ENCODE results near the gene SYT5. TPM values are rescaled to one million over a fixed set of nuclear protein-coding genes. Genes with fewer than 3 reads are reported as not detected.

The SYT5 gene
- total and polyA plus RNA-seq, 2 experiments from 2014 or later: 0.28 TPM; not detected in 1

DNA sequence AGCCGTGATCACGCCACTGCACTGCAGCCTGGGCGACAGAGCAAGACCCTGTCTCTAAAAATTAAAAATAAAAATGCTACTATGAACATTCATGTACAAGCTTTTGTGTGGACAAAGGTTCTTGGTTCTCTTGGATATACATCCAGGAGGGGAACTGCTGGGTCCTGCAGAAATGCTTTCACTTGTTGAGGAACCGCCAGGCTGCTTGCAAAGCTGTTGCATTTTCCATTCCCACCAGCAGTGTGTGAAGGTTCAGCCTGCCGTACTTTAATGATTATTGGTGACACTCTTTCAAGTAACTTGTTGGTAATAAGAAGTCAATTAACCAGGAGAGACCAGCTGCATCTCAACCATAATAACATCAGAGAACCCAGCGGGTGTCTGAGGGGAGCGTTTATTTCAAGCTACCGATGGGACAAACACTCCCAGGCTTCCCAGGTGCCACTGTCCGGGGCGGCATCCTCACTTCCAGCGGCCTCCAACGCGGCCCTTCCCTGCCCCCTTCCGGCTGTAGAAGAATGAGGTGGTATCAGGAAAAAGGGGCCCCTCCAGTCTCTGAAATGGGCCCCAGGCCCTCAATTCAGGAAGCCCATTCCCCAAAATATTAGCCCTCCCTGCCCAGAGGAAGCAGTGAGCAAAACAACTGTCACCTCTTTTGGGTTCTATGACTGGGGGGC lies 47.5 kb downstream of the SYT5 start:
- peak; percentile 38 for DNase-seq
- no peaks in the 10 kb centered on the region for H3K4me1 ChIP-seq (ENCODE audit: insufficient read depth)
- in situ Hi-C loops (cut with MboI): loop anchor here (25.0 kb wide), 1 partner anchor 505 kb away; the partner anchor contains the start of genes CCDC106, ZNF580 and ZNF581
- H2AFZ ChIP-seq: no peak overlapping the region
- no peak overlapping the region for H3K4me2 ChIP-seq (ENCODE audit: unreplicated experiment)
- H3K27ac ChIP-seq: no peak overlapping the region
- H3K9ac ChIP-seq: no peak overlapping the region
- H3K9me3 ChIP-seq (ENCODE audit: low read depth): no peaks in the 10 kb centered on the region
- no peaks in the 10 kb centered on the region for H4K20me1 ChIP-seq (ENCODE audit: insufficient read depth)
- no peaks in the 10 kb centered on the region for H3K79me2 ChIP-seq (ENCODE audit: insufficient read depth)
- TF ChIP-seq EZH2phosphoT487 (IDR thresholded peaks at IDR 0.05; ENCODE audit: insufficient read depth, low read depth) (no peak), EZH2 (IDR thresholded peaks at IDR 0.05; ENCODE audit: insufficient read depth, poor library complexity, severe bottlenecking) (no peak)
- no peaks in the 10 kb centered on the region for H3K36me3 ChIP-seq (ENCODE audit: low read depth)
- H3F3A ChIP-seq (ENCODE audit: insufficient read depth): no peaks in the 10 kb centered on the region
- 47 to 50% methylated on average over 14 of the region's 14 CpGs for WGBS, 2 experiments (ENCODE audit: low coverage in 1 of 2, low lambda C conversion rate in 2 of 2, missing lambda C conversion rate in 2 of 2)
- no peaks in the 10 kb centered on the region for H3K9me2 ChIP-seq (ENCODE audit: insufficient read depth)
- peaks cover 4% of the 10 kb centered on the region; the same call in 1 of the 2 replicates for H3K27me3 ChIP-seq (replicated peaks; ENCODE audit: insufficient read depth)
- no peak overlapping the region for H3K4me3 ChIP-seq

- in situ Hi-C loops (cut with MboI): loop anchor here (25.0 kb wide), 1 partner anchor 506 kb away; the partner anchor contains the start of genes CCDC106, ZNF580 and ZNF581
- WGBS, 2 experiments (ENCODE audit: low coverage in 1 of 2, low lambda C conversion rate in 2 of 2, missing lambda C conversion rate in 2 of 2): 33 to 37% methylated on average over 16 of the region's 16 CpGs
Observed at GRCh38 chr19:55131421-55131820, 48.7 kb downstream of the SYT5 start.

More at GRCh38 chr19:55131421-55131820, 48.7 kb downstream of the SYT5 start:
- TF ChIP-seq EZH2phosphoT487 (IDR thresholded peaks at IDR 0.05; ENCODE audit: insufficient read depth, low read depth) (no peak), EZH2 (IDR thresholded peaks at IDR 0.05; ENCODE audit: insufficient read depth, poor library complexity, severe bottlenecking) (no peak)
- Histone ChIP-seq H3K9me3 (ENCODE audit: low read depth) (no peaks in the 10 kb centered on the region), H3K9me2 (ENCODE audit: insufficient read depth) (no peaks in the 10 kb centered on the region), H3K4me3 (no peak overlapping the region), H2AFZ (no peak overlapping the region), H3K79me2 (ENCODE audit: insufficient read depth) (no peaks in the 10 kb centered on the region), H3K4me2 (ENCODE audit: unreplicated experiment) (no peak overlapping the region), H3K27ac (no peak overlapping the region), H3K9ac (no peak overlapping the region), H3F3A (ENCODE audit: insufficient read depth) (no peaks in the 10 kb centered on the region), H3K27me3 (replicated peaks; ENCODE audit: insufficient read depth) (peaks cover 4% of the 10 kb centered on the region; the same call in 1 of the 2 replicates), H4K20me1 (ENCODE audit: insufficient read depth) (no peaks in the 10 kb centered on the region), H3K36me3 (ENCODE audit: low read depth) (no peaks in the 10 kb centered on the region), H3K4me1 (ENCODE audit: insufficient read depth) (no peaks in the 10 kb centered on the region)
- peak; percentile 37 for DNase-seq

Small RNA genes lying within 50 kb of the gene (microRNA-seq; reads per million reads assigned to microRNA genes)
- not detected for gene MIR7975 (ENCODE audit: borderline number of aligned reads)

Small RNA genes lying within 50 kb of the gene (small RNA-seq; reads per million reads assigned to genes)
- 1.9 reads per million, percentile 65 among the genes with 10 or more reads in this experiment for gene MIR7975 (ENCODE audit: low read depth, low replicate concordance)
- not detected for gene RF01210 (ENCODE audit: low read depth, low replicate concordance)

Other genes with a start within 250 kb of the SYT5 start
- gene NLRP7, start 232.8 kb downstream of the SYT5 start, total RNA-seq (2014; rRNA removed; shearing (Covaris generic)): not detected in 2 replicates
- not detected in 2 replicates for gene NLRP7, start 232.8 kb downstream of the SYT5 start, polyA plus RNA-seq (2016; fragmentation: Nextera tagmentation; extraction: Ambion mirVana)
- gene NLRP2, start 213.9 kb downstream of the SYT5 start, total RNA-seq (2014; rRNA removed; shearing (Covaris generic)): not detected in 2 replicates
- not detected in 2 replicates for gene NLRP2, start 213.9 kb downstream of the SYT5 start, polyA plus RNA-seq (2016; fragmentation: Nextera tagmentation; extraction: Ambion mirVana)
- not detected in 2 replicates for gene GP6, start 142.0 kb downstream of the SYT5 start, total RNA-seq (2014; rRNA removed; shearing (Covaris generic))
- not detected in 2 replicates for gene GP6, start 142.0 kb downstream of the SYT5 start, polyA plus RNA-seq (2016; fragmentation: Nextera tagmentation; extraction: Ambion mirVana)
- gene RDH13, start 117.1 kb downstream of the SYT5 start, total RNA-seq (2014; rRNA removed; shearing (Covaris generic)): 6.4 and 11.8 TPM in 2 replicates
- gene RDH13, start 117.1 kb downstream of the SYT5 start, polyA plus RNA-seq (2016; fragmentation: Nextera tagmentation; extraction: Ambion mirVana): 7.8 and 9.6 TPM in 2 replicates
- 0.76 and 1.3 TPM in 2 replicates for gene EPS8L1, start 104.4 kb downstream of the SYT5 start, total RNA-seq (2014; rRNA removed; shearing (Covaris generic))
- 0.56 and 1.1 TPM in 2 replicates for gene EPS8L1, start 104.4 kb downstream of the SYT5 start, polyA plus RNA-seq (2016; fragmentation: Nextera tagmentation; extraction: Ambion mirVana)
- gene PPP1R12C, start 62.7 kb downstream of the SYT5 start, total RNA-seq (2014; rRNA removed; shearing (Covaris generic)): 66.9 and 82.5 TPM in 2 replicates
- gene PPP1R12C, start 62.7 kb downstream of the SYT5 start, polyA plus RNA-seq (2016; fragmentation: Nextera tagmentation; extraction: Ambion mirVana): 16.4 and 17.3 TPM in 2 replicates
- 0.76 TPM in 1 of 2 replicates, not detected in the other for gene TNNT1, start 31.1 kb downstream of the SYT5 start, total RNA-seq (2014; rRNA removed; shearing (Covaris generic))
- 1.3 and 1.8 TPM in 2 replicates for gene TNNT1, start 31.1 kb downstream of the SYT5 start, polyA plus RNA-seq (2016; fragmentation: Nextera tagmentation; extraction: Ambion mirVana)
- gene TNNI3, start 22.6 kb downstream of the SYT5 start, total RNA-seq (2014; rRNA removed; shearing (Covaris generic)): not detected in 2 replicates
- gene TNNI3, start 22.6 kb downstream of the SYT5 start, polyA plus RNA-seq (2016; fragmentation: Nextera tagmentation; extraction: Ambion mirVana): 0.35 TPM in 1 of 2 replicates, not detected in the other
- 0.22 and 0.25 TPM in 2 replicates for gene DNAAF3, start 13.7 kb downstream of the SYT5 start, total RNA-seq (2014; rRNA removed; shearing (Covaris generic))
- 0.39 and 0.47 TPM in 2 replicates for gene DNAAF3, start 13.7 kb downstream of the SYT5 start, polyA plus RNA-seq (2016; fragmentation: Nextera tagmentation; extraction: Ambion mirVana)
- gene PTPRH, start 29.2 kb upstream of the SYT5 start, total RNA-seq (2014; rRNA removed; shearing (Covaris generic)): 0.43 and 2.9 TPM in 2 replicates
- 0.28 and 0.49 TPM in 2 replicates for gene PTPRH, start 29.2 kb upstream of the SYT5 start, polyA plus RNA-seq (2016; fragmentation: Nextera tagmentation; extraction: Ambion mirVana)
- 0.63 and 2.4 TPM in 2 replicates for gene TMEM86B, start 48.5 kb upstream of the SYT5 start, total RNA-seq (2014; rRNA removed; shearing (Covaris generic))
- gene TMEM86B, start 48.5 kb upstream of the SYT5 start, polyA plus RNA-seq (2016; fragmentation: Nextera tagmentation; extraction: Ambion mirVana): 0.41 and 0.46 TPM in 2 replicates
- 36.2 and 36.9 TPM in 2 replicates for gene PPP6R1, start 78.7 kb upstream of the SYT5 start, total RNA-seq (2014; rRNA removed; shearing (Covaris generic))
- gene PPP6R1, start 78.7 kb upstream of the SYT5 start, polyA plus RNA-seq (2016; fragmentation: Nextera tagmentation; extraction: Ambion mirVana): 9.7 and 12.1 TPM in 2 replicates
- 31.9 and 42.5 TPM in 2 replicates for gene HSPBP1, start 99.8 kb upstream of the SYT5 start, total RNA-seq (2014; rRNA removed; shearing (Covaris generic))
- gene HSPBP1, start 99.8 kb upstream of the SYT5 start, polyA plus RNA-seq (2016; fragmentation: Nextera tagmentation; extraction: Ambion mirVana): 60.2 and 62.5 TPM in 2 replicates
- gene BRSK1, start 103.7 kb upstream of the SYT5 start, total RNA-seq (2014; rRNA removed; shearing (Covaris generic)): 1.9 and 11.9 TPM in 2 replicates
- 0.39 and 0.55 TPM in 2 replicates for gene BRSK1, start 103.7 kb upstream of the SYT5 start, polyA plus RNA-seq (2016; fragmentation: Nextera tagmentation; extraction: Ambion mirVana)
- gene TMEM150B, start 145.1 kb upstream of the SYT5 start, total RNA-seq (2014; rRNA removed; shearing (Covaris generic)): not detected in 2 replicates
- gene TMEM150B, start 145.1 kb upstream of the SYT5 start, polyA plus RNA-seq (2016; fragmentation: Nextera tagmentation; extraction: Ambion mirVana): not detected in 2 replicates
- gene KMT5C, start 159.6 kb upstream of the SYT5 start, total RNA-seq (2014; rRNA removed; shearing (Covaris generic)): 8.1 and 8.6 TPM in 2 replicates
- gene KMT5C, start 159.6 kb upstream of the SYT5 start, polyA plus RNA-seq (2016; fragmentation: Nextera tagmentation; extraction: Ambion mirVana): 1.9 and 2.7 TPM in 2 replicates
- not detected in 2 replicates for gene COX6B2, start 174.4 kb upstream of the SYT5 start, total RNA-seq (2014; rRNA removed; shearing (Covaris generic))
- not detected in 2 replicates for gene COX6B2, start 174.4 kb upstream of the SYT5 start, polyA plus RNA-seq (2016; fragmentation: Nextera tagmentation; extraction: Ambion mirVana)
- not detected in 2 replicates for gene GARIN5B, start 183.0 kb upstream of the SYT5 start, total RNA-seq (2014; rRNA removed; shearing (Covaris generic))
- not detected in 2 replicates for gene GARIN5B, start 183.0 kb upstream of the SYT5 start, polyA plus RNA-seq (2016; fragmentation: Nextera tagmentation; extraction: Ambion mirVana)
- 12.8 and 28.7 TPM in 2 replicates for gene IL11, start 190.2 kb upstream of the SYT5 start, total RNA-seq (2014; rRNA removed; shearing (Covaris generic))
- gene IL11, start 190.2 kb upstream of the SYT5 start, polyA plus RNA-seq (2016; fragmentation: Nextera tagmentation; extraction: Ambion mirVana): 6.7 and 6.9 TPM in 2 replicates
- not detected in 2 replicates for gene TMEM190, start 196.5 kb upstream of the SYT5 start, total RNA-seq (2014; rRNA removed; shearing (Covaris generic))
- 0.47 TPM in 1 of 2 replicates, not detected in the other for gene TMEM190, start 196.5 kb upstream of the SYT5 start, polyA plus RNA-seq (2016; fragmentation: Nextera tagmentation; extraction: Ambion mirVana)
- 0.97 and 1.8 TPM in 2 replicates for gene TMEM238, start 204.0 kb upstream of the SYT5 start, total RNA-seq (2014; rRNA removed; shearing (Covaris generic))
- gene TMEM238, start 204.0 kb upstream of the SYT5 start, polyA plus RNA-seq (2016; fragmentation: Nextera tagmentation; extraction: Ambion mirVana): not detected in 2 replicates
- gene RPL28, start 205.6 kb upstream of the SYT5 start, total RNA-seq (2014; rRNA removed; shearing (Covaris generic)): 300 and 875 TPM in 2 replicates
- gene RPL28, start 205.6 kb upstream of the SYT5 start, polyA plus RNA-seq (2016; fragmentation: Nextera tagmentation; extraction: Ambion mirVana): 530 and 536 TPM in 2 replicates
- 54.4 and 82.2 TPM in 2 replicates for gene UBE2S, start 227.5 kb upstream of the SYT5 start, total RNA-seq (2014; rRNA removed; shearing (Covaris generic))
- gene UBE2S, start 227.5 kb upstream of the SYT5 start, polyA plus RNA-seq (2016; fragmentation: Nextera tagmentation; extraction: Ambion mirVana): 106 and 107 TPM in 2 replicates

Measured in GM23248 (cell line).